Loucy (cell line): ENCODE data around the gene STX18.

Source experiments
- H2AFZ ChIP-seq: fragments of 200-600 bp; sonication (generic); 2 replicates; pipeline ENCODE4 v1.6.0; 2016; ENCODE audit warnings: antibody characterized with exemption, mild to moderate bottlenecking, low read length, moderate library complexity
- H3F3A ChIP-seq: fragments of 200-600 bp; 2 replicates; pipeline ENCODE4 v1.6.0; 2016; ENCODE audit warnings: antibody characterized with exemption, low read depth, mild to moderate bottlenecking
- H3K27me3 ChIP-seq: fragments of 200-600 bp; sonication (generic); 2 replicates; pipeline ENCODE4 v1.6.1; 2014; ENCODE audit warnings: low read length, mild to moderate bottlenecking; ENCODE audit not compliant: insufficient read depth, poor library complexity, severe bottlenecking
- H3K36me3 ChIP-seq: fragments of 200-600 bp; sonication (generic); 2 replicates; pipeline ENCODE4 v1.6.1; 2016; ENCODE audit warnings: low read length; ENCODE audit not compliant: insufficient read depth
- H3K4me1 ChIP-seq: fragments of 200-600 bp; sonication (generic); 2 replicates; pipeline ENCODE4 v1.5.1; 2014; ENCODE audit warnings: low read length, mild to moderate bottlenecking; ENCODE audit not compliant: insufficient read depth, poor library complexity, severe bottlenecking
- H3K4me2 ChIP-seq: fragments of 200-600 bp; sonication (generic); 2 replicates; pipeline ENCODE4 v1.6.0; 2014; ENCODE audit warnings: antibody characterized with exemption, low read length, low read depth, mild to moderate bottlenecking; ENCODE audit not compliant: poor library complexity, severe bottlenecking
- H3K4me3 ChIP-seq: fragments of 200-600 bp; sonication (generic); 2 replicates; pipeline ENCODE4 v1.5.1; 2014; ENCODE audit warnings: low read length, mild to moderate bottlenecking, mixed read lengths; ENCODE audit not compliant: poor library complexity, severe bottlenecking
- H3K79me2 ChIP-seq: fragments of 200-600 bp; sonication (generic); 2 replicates; pipeline ENCODE4 v1.6.1; 2014; ENCODE audit warnings: low read length; ENCODE audit not compliant: insufficient read depth
- H3K9ac ChIP-seq: fragments of 200-600 bp; sonication (generic); 2 replicates; pipeline ENCODE4 v1.6.0; 2014; ENCODE audit warnings: mild to moderate bottlenecking, low read depth, low read length, moderate library complexity; ENCODE audit not compliant: poor library complexity, severe bottlenecking
- H3K9me2 ChIP-seq: fragments of 200-600 bp; sonication (generic); replicated peaks from 2 replicates; pipeline ENCODE4 v1.6.1; 2016; ENCODE audit warnings: low read depth, low read length, mixed read lengths
- H3K9me3 ChIP-seq: fragments of 200-600 bp; sonication (generic); 2 replicates; pipeline ENCODE4 v1.6.1; 2014; ENCODE audit warnings: mild to moderate bottlenecking, antibody characterized with exemption, low read length, low read depth; ENCODE audit not compliant: insufficient read depth
- H4K20me1 ChIP-seq: fragments of 200-600 bp; sonication (generic); 2 replicates; pipeline ENCODE4 v1.6.0; 2014; ENCODE audit warnings: antibody characterized with exemption, low read length, mild to moderate bottlenecking; ENCODE audit not compliant: insufficient read depth, poor library complexity, severe bottlenecking
- EZH2phosphoT487 ChIP-seq: fragments of 200-600 bp; IDR thresholded peaks from 2 replicates; pipeline ENCODE4 v1.6.1; 2018; ENCODE audit warnings: antibody characterized with exemption, mild to moderate bottlenecking, moderate library complexity, borderline replicate concordance
- TF ChIP-seq, protein P1 (sequence below): fragments of 200-600 bp; sonication (generic); conservative IDR thresholded peaks from 2 replicates; pipeline ENCODE4 v1.5.1; 2014; ENCODE audit warnings: mild to moderate bottlenecking, antibody characterized with exemption, low read length

STX18 gene

DNA sequence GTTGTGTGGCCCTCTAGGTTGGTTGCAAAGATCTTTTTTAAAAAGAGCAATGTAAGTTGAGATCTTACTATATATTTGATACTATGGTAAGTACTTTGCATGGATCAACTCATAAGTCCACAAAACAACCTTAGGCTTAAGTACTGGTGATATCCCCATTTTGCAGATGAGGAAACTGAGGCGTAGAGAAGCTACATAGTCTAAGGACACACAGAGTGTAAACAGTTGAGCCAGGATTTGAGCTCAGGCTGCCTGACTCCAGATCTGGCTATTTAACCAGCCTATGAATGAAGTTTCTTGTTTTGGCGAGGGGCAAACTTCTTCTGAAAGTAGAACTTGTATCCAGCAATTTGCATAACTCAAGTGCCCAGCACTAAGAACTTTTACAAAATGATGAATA lies 38.6 kb upstream of the STX18 start:
- no peaks in the 10 kb centered on the region for H3K79me2 ChIP-seq
- no peaks in the 10 kb centered on the region for H4K20me1 ChIP-seq
- no peaks in the 10 kb centered on the region for H3K27me3 ChIP-seq
- no peak overlapping the region for H3K4me3 ChIP-seq
- no peaks in the 10 kb centered on the region for H3K4me1 ChIP-seq
- no peak overlapping the region for H2AFZ ChIP-seq
- H3K9me2 ChIP-seq: no peaks in the 10 kb centered on the region
- H3K4me2 ChIP-seq: no peak overlapping the region
- H3K36me3 ChIP-seq: no peaks in the 10 kb centered on the region
- H3K9ac ChIP-seq: no peak overlapping the region
- H3F3A ChIP-seq: no peaks in the 10 kb centered on the region
- no peak for TF ChIP-seq EZH2phosphoT487
- TF ChIP-seq, protein P1, sequence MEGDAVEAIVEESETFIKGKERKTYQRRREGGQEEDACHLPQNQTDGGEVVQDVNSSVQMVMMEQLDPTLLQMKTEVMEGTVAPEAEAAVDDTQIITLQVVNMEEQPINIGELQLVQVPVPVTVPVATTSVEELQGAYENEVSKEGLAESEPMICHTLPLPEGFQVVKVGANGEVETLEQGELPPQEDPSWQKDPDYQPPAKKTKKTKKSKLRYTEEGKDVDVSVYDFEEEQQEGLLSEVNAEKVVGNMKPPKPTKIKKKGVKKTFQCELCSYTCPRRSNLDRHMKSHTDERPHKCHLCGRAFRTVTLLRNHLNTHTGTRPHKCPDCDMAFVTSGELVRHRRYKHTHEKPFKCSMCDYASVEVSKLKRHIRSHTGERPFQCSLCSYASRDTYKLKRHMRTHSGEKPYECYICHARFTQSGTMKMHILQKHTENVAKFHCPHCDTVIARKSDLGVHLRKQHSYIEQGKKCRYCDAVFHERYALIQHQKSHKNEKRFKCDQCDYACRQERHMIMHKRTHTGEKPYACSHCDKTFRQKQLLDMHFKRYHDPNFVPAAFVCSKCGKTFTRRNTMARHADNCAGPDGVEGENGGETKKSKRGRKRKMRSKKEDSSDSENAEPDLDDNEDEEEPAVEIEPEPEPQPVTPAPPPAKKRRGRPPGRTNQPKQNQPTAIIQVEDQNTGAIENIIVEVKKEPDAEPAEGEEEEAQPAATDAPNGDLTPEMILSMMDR: no peak
- no peaks in the 10 kb centered on the region for H3K9me3 ChIP-seq

DNA sequence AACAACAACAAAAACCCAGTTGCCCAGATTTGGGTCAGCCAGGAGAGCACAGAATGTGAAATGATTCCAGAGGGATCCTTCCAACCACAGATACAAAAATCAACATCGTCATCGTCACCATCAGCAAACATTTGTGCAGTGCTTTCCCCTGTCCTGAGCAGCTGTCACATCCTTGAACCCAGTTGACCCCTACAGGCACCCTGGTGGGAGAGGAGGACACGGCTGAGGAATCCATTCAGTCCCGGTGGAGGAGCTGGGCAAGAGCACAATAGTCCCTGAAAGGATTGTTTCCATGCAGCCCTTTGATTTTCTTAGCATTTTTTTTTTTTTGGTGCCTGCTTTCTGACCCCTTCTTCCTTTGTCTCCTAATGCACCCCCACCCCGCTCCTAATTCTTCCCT lies 37.1 kb upstream of the STX18 start:
- Histone ChIP-seq H3K4me2 (no peak overlapping the region), H3F3A (no peaks in the 10 kb centered on the region), H3K36me3 (no peaks in the 10 kb centered on the region), H3K27me3 (no peaks in the 10 kb centered on the region), H4K20me1 (no peaks in the 10 kb centered on the region), H3K9ac (no peak overlapping the region), H3K79me2 (no peaks in the 10 kb centered on the region), H3K4me1 (no peaks in the 10 kb centered on the region), H3K9me3 (no peaks in the 10 kb centered on the region), H3K9me2 (no peaks in the 10 kb centered on the region), H2AFZ (no peak overlapping the region), H3K4me3 (no peak overlapping the region)
- TF ChIP-seq, protein P1: no peak
- no peak for TF ChIP-seq EZH2phosphoT487

DNA sequence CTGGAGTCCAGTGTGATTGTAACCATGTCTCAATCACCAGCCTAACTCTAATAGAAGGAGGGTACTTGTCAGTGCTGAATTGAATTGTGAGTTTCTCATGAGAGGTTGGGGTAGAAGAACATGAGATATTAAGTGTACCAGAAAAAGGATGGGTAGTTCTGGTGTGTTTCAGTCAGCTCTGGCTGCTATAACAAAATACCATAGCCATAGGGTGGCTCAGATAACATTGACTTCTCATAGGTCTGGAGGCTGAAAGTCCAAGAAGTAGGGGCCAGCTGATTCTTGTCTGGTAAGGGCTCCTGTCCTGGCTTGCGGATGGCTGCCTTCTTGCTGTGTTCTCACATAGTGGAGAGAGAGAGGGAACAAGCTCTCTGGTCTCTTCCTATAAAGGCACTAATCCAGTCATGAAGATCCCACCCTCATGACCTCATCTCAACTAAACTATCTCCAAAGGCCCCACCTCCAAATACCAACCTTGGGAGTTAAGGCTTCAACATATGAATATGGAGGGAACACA lies 35.6 kb upstream of the STX18 start:
- H3K4me1 ChIP-seq: no peaks in the 10 kb centered on the region
- no peaks in the 10 kb centered on the region for H4K20me1 ChIP-seq
- no peaks in the 10 kb centered on the region for H3K27me3 ChIP-seq
- H3K4me3 ChIP-seq: no peak overlapping the region
- H3K9me2 ChIP-seq: no peaks in the 10 kb centered on the region
- no peak overlapping the region for H3K4me2 ChIP-seq
- no peaks in the 10 kb centered on the region for H3K9me3 ChIP-seq
- no peaks in the 10 kb centered on the region for H3K79me2 ChIP-seq
- H2AFZ ChIP-seq: no peak overlapping the region
- H3F3A ChIP-seq: no peaks in the 10 kb centered on the region
- H3K36me3 ChIP-seq: no peaks in the 10 kb centered on the region
- TF ChIP-seq EZH2phosphoT487: no peak
- H3K9ac ChIP-seq: no peak overlapping the region
